Stimulated activated CD4-positive, alpha-beta T cell treated with anti-CD3 and anti-CD28 coated beads, TNF-alpha, amount 100 ng/mL, for 1 hour (primary cell): ENCODE results near the gene DLX3.

Experiments
- DNase-seq, 3 donors: peaks; one replicate each; pipeline ENCODE4 v3.0.0-alpha.2; 2020; ENCODE audit warnings: low read depth in 3 of 3, low spot score in 1 of 3

Gene DLX3

GRCh38 chr17:49973271-49973615 lies 21.8 kb downstream of the DLX3 start:
- no peak for DNase-seq

GRCh38 chr17:49972486-49973270 lies 22.3 kb downstream of the DLX3 start:
- no peak for DNase-seq

- DNase-seq: no peak
Measured at GRCh38 chr17:49971848-49972485, 23.1 kb downstream of the DLX3 start.

GRCh38 chr17:49971199-49971847 lies 23.7 kb downstream of the DLX3 start:
- DNase-seq: no peak

- no peak for DNase-seq
Measured at GRCh38 chr17:49970498-49970897, 24.5 kb downstream of the DLX3 start.

GRCh38 chr17:49969795-49970389 lies 25.1 kb downstream of the DLX3 start:
- no peak for DNase-seq

- DNase-seq: no peak
Measured at GRCh38 chr17:49969134-49969759, 25.8 kb downstream of the DLX3 start, which contains the start of gene DLX4. DLX4 (plus strand) TSS chr17:49969190; CDS start chr17:49969469, 279 bp downstream.

- DNase-seq: peak in 2 of 3 donors; percentile 17 to 64
Measured at GRCh38 chr17:49968405-49969133, 26.5 kb downstream of the DLX3 start.

GRCh38 chr17:49967621-49968404 lies 27.2 kb downstream of the DLX3 start:
- DNase-seq: no peak

GRCh38 chr17:49967205-49967604 lies 27.8 kb downstream of the DLX3 start:
- no peak for DNase-seq

- DNase-seq: no peak
Measured at GRCh38 chr17:49966767-49967166, 28.3 kb downstream of the DLX3 start.

GRCh38 chr17:49965524-49965909 lies 29.5 kb downstream of the DLX3 start:
- no peak for DNase-seq

GRCh38 chr17:49964769-49965523 lies 30.1 kb downstream of the DLX3 start:
- DNase-seq: no peak

- no peak for DNase-seq
Measured at GRCh38 chr17:49964303-49964768, 30.7 kb downstream of the DLX3 start.

GRCh38 chr17:49963626-49964302 lies 31.3 kb downstream of the DLX3 start:
- no peak for DNase-seq

- no peak for DNase-seq
Measured at GRCh38 chr17:49963309-49963625, 31.8 kb downstream of the DLX3 start.

GRCh38 chr17:49962599-49963308 lies 32.3 kb downstream of the DLX3 start:
- no peak for DNase-seq
